HepG2 (cell line): ENCODE data around the gene NECAB2. TPM values are rescaled to one million over a fixed set of nuclear protein-coding genes. Genes with fewer than 3 reads are reported as not detected.

Experiments used
- CHCHD3 ChIP-seq: sonication (generic); formaldehyde crosslinking; IDR thresholded peaks from 2 replicates; pipeline ENCODE4 v1.8.0; 2022; ENCODE audit warnings: mild to moderate bottlenecking, missing genetic modification reagents, moderate library complexity
- CHD4 ChIP-seq: fragments of 200-600 bp; sonication (generic); IDR thresholded peaks from 2 replicates; pipeline ENCODE4 v1.7.0; 2017; ENCODE audit warnings: mild to moderate bottlenecking, low read length, borderline replicate concordance
- DNMT3B ChIP-seq: conservative IDR thresholded peaks from 2 replicates; pipeline ENCODE4 v1.6.1; 2016; ENCODE audit warnings: missing biosample characterization, control low read depth
- ESRRA ChIP-seq: sonication (generic); formaldehyde crosslinking; IDR thresholded peaks from 2 replicates; pipeline ENCODE4 v1.5.1; 2020; ENCODE audit warnings: mild to moderate bottlenecking, low read depth, missing genetic modification reagents
- HNF1A ChIP-seq, 2 experiments: sonication (generic) in 1 of 2; formaldehyde crosslinking in 1 of 2; IDR thresholded peaks; 2 replicates each; pipeline versions ENCODE4 v1.4.0 to v1.6.1; 2016 to 2020; ENCODE audit warnings: borderline replicate concordance in 1 of 2, low read depth in 1 of 2, mild to moderate bottlenecking in 1 of 2, missing genetic modification reagents in 1 of 2
- KDM3A ChIP-seq: IDR thresholded peaks from 2 replicates; pipeline ENCODE4 v1.6.1; 2018; ENCODE audit warnings: low read depth, missing compliant biosample characterization
- NAIF1 ChIP-seq: sonication (generic); formaldehyde crosslinking; IDR thresholded peaks from 2 replicates; pipeline ENCODE4 v1.5.0; 2020; ENCODE audit warnings: mild to moderate bottlenecking, missing genetic modification reagents, borderline replicate concordance
- PAX8 ChIP-seq: sonication (generic); formaldehyde crosslinking; IDR thresholded peaks from 2 replicates; pipeline ENCODE4 v1.8.0; 2022; ENCODE audit warnings: mild to moderate bottlenecking, missing genetic modification reagents, borderline replicate concordance
- PHF8 ChIP-seq: sonication (generic); formaldehyde crosslinking; IDR thresholded peaks from 2 replicates; pipeline ENCODE4 v1.5.0; 2020; ENCODE audit warnings: missing genetic modification reagents
- RBM39 ChIP-seq: fragments of 200-400 bp; formaldehyde crosslinking; IDR thresholded peaks from one replicate; pipeline ENCODE4 v1.6.1; 2018; ENCODE audit warnings: antibody characterized with exemption, mild to moderate bottlenecking, low read depth, low read length; ENCODE audit not compliant: poor library complexity, severe bottlenecking
- SKIL ChIP-seq: sonication (generic); formaldehyde crosslinking; IDR thresholded peaks from 2 replicates; pipeline ENCODE4 v1.8.0; 2022; ENCODE audit warnings: missing genetic modification reagents, mild to moderate bottlenecking, moderate library complexity, borderline replicate concordance
- SNAPC5 ChIP-seq: sonication (generic); formaldehyde crosslinking; IDR thresholded peaks from 2 replicates; pipeline ENCODE4 v1.8.1; 2023; ENCODE audit warnings: mild to moderate bottlenecking, missing genetic modification reagents, borderline replicate concordance
- SRSF1 ChIP-seq: fragments of 200-400 bp; formaldehyde crosslinking; optimal IDR thresholded peaks from 2 replicates; pipeline ENCODE3; 2017; ENCODE audit warnings: mild to moderate bottlenecking, low read depth, low read length, moderate library complexity
- TMF1 ChIP-seq: sonication (generic); formaldehyde crosslinking; IDR thresholded peaks from 2 replicates; pipeline ENCODE4 v1.8.1; 2022; ENCODE audit warnings: low read depth, missing genetic modification reagents
- ZFP1 ChIP-seq: IDR thresholded peaks from 2 replicates; pipeline ENCODE4 v1.6.1; 2016
- ZNF12 ChIP-seq: sonication (generic); formaldehyde crosslinking; IDR thresholded peaks from 2 replicates; pipeline ENCODE4 v1.5.0; 2020; ENCODE audit warnings: missing genetic modification reagents
- ZNF335 ChIP-seq: sonication (generic); formaldehyde crosslinking; IDR thresholded peaks from 2 replicates; pipeline ENCODE4 v1.4.0; 2020; ENCODE audit warnings: missing genetic modification reagents
- ZNF552 ChIP-seq: sonication (generic); formaldehyde crosslinking; IDR thresholded peaks from 2 replicates; pipeline ENCODE4 v1.9.0; 2022; ENCODE audit warnings: missing genetic modification reagents, mild to moderate bottlenecking, borderline replicate concordance
- ZNF562 ChIP-seq: sonication (generic); formaldehyde crosslinking; IDR thresholded peaks from 2 replicates; pipeline ENCODE4 v1.8.0; 2022; ENCODE audit warnings: missing genetic modification reagents, borderline replicate concordance
- ZNF740 ChIP-seq: sonication (generic); formaldehyde crosslinking; IDR thresholded peaks from 2 replicates; pipeline ENCODE4 v1.4.0; 2020; ENCODE audit warnings: missing genetic modification reagents
- ZNF775 ChIP-seq: sonication (generic); formaldehyde crosslinking; IDR thresholded peaks from 2 replicates; pipeline ENCODE4 v1.4.0; 2020; ENCODE audit warnings: missing genetic modification reagents, mild to moderate bottlenecking, moderate library complexity, borderline replicate concordance
- ZNF792 ChIP-seq: IDR thresholded peaks from 2 replicates; pipeline ENCODE4 v1.6.1; 2016
- ZSCAN5A ChIP-seq: sonication (generic); formaldehyde crosslinking; IDR thresholded peaks from 2 replicates; pipeline ENCODE4 v1.8.0; 2022; ENCODE audit warnings: mild to moderate bottlenecking, missing genetic modification reagents, borderline replicate concordance
- ZSCAN9 ChIP-seq: IDR thresholded peaks from 2 replicates; pipeline ENCODE4 v1.6.1; 2016; ENCODE audit warnings: borderline replicate concordance
- polyA plus RNA-seq, 8 experiments: library from polyadenylated mRNA; depleted of rRNA in 3 of 8; stranded (reverse) in 7 of 8; unstranded in 1 of 8; fragments of >200 nt; fragmentation: Illumina TruSeq in 4 of 8; extraction: Trizol in 4 of 8; gene quantifications; 2 replicates each; pipeline versions ENCODE4 v1.2.1 to v1.2.3, GENCODE V29; 2011 to 2016; ENCODE audit warnings: low read depth in 4 of 8, missing spikeins in 1 of 8, mixed read lengths in 1 of 8; ENCODE audit not compliant: insufficient read depth in 1 of 8
- total RNA-seq, 5 experiments: library from RNA; depleted of rRNA; stranded (reverse); fragments of >200 nt; fragmentation: Illumina TruSeq; extraction: Trizol; gene quantifications; 2 replicates each; pipeline ENCODE4 v1.2.3, GENCODE V29; 2016; ENCODE audit warnings: low read depth in 1 of 5

NECAB2 gene
- total and polyA plus RNA-seq, 2 of the 13 experiments (the other 11 are each of a cell fraction or from before 2014, with no cell fraction given) = 0.21 to 0.49 TPM

- TF ChIP-seq SRSF1 (no peak), SNAPC5 (CRISPR knock-in tag) (no peak), ZNF552 (no peak), PAX8 (CRISPR knock-in tag) (no peak), ZSCAN9 (no peak), ZNF792 (CRISPR knock-in tag) (no peak), ZSCAN5A (CRISPR knock-in tag) (no peak), ZNF12 (no peak), RBM39 (no peak), DNMT3B (CRISPR knock-in tag) (no peak), ZNF335 (CRISPR knock-in tag) (no peak), NAIF1 (CRISPR knock-in tag) (no peak), ZFP1 (CRISPR knock-in tag) (no peak), KDM3A (no peak), CHCHD3 (no peak), PHF8 (no peak), CHD4 (no peak), TMF1 (CRISPR knock-in tag) (no peak), SKIL (CRISPR knock-in tag) (no peak), HNF1A (IDR thresholded peaks at IDR 0.05; ENCODE audit: low read depth) (no peak), HNF1A (CRISPR knock-in tag; IDR thresholded peaks at IDR 0.05; ENCODE audit: borderline replicate concordance) (no peak), ZNF775 (no peak), ZNF740 (CRISPR knock-in tag) (no peak), ZNF562 (CRISPR knock-in tag) (no peak), ESRRA (CRISPR knock-in tag) (no peak)
Observed at GRCh38 chr16:84048270-84048669, 80.2 kb downstream of the NECAB2 start (continued).
